HepG2 (cell line): ENCODE results near the gene RIPOR1. TPM values are rescaled to one million over a fixed set of nuclear protein-coding genes. Genes with fewer than 3 reads are reported as not detected.

ENCODE experiments used
- ARID2 ChIP-seq: sonication (generic); formaldehyde crosslinking; IDR thresholded peaks from 2 replicates; pipeline ENCODE4 v1.8.1; 2022; ENCODE audit warnings: mild to moderate bottlenecking, missing genetic modification reagents, borderline replicate concordance
- CHD4 ChIP-seq: fragments of 200-600 bp; sonication (generic); IDR thresholded peaks from 2 replicates; pipeline ENCODE4 v1.7.0; 2017; ENCODE audit warnings: mild to moderate bottlenecking, low read length, borderline replicate concordance
- DNMT1 ChIP-seq: sonication (generic); formaldehyde crosslinking; IDR thresholded peaks from 2 replicates; pipeline ENCODE4 v1.5.1; 2020; ENCODE audit warnings: mild to moderate bottlenecking, missing genetic modification reagents
- MATR3 ChIP-seq: sonication (generic); formaldehyde crosslinking; IDR thresholded peaks from 2 replicates; pipeline ENCODE4 v1.4.0; 2020; ENCODE audit warnings: missing genetic modification reagents
- RFX3 ChIP-seq: IDR thresholded peaks from 2 replicates; pipeline ENCODE4 v1.6.1; 2016; ENCODE audit warnings: missing biosample characterization, missing genetic modification reagents
- TEAD2 ChIP-seq: sonication (generic); formaldehyde crosslinking; IDR thresholded peaks from 2 replicates; pipeline ENCODE4 v1.9.0; 2021; ENCODE audit warnings: missing genetic modification reagents
- TGIF2 ChIP-seq: IDR thresholded peaks from 2 replicates; pipeline ENCODE4 v1.6.1; 2016; ENCODE audit warnings: control low read depth, missing compliant biosample characterization
- ZBTB42 ChIP-seq: sonication (generic); formaldehyde crosslinking; IDR thresholded peaks from 2 replicates; pipeline ENCODE4 v1.5.0; 2020; ENCODE audit warnings: mild to moderate bottlenecking, missing genetic modification reagents
- ZFY ChIP-seq: sonication (generic); formaldehyde crosslinking; IDR thresholded peaks from 2 replicates; pipeline ENCODE4 v1.4.0; 2020; ENCODE audit warnings: missing genetic modification reagents
- ZMYM4 ChIP-seq: sonication (generic); formaldehyde crosslinking; IDR thresholded peaks from 2 replicates; pipeline ENCODE4 v1.8.1; 2023; ENCODE audit warnings: mild to moderate bottlenecking, missing genetic modification reagents
- ZNF253 ChIP-seq: sonication (generic); formaldehyde crosslinking; IDR thresholded peaks from 2 replicates; pipeline ENCODE4 v1.8.0; 2022; ENCODE audit warnings: mild to moderate bottlenecking, missing genetic modification reagents, borderline replicate concordance
- ZNF510 ChIP-seq: sonication (generic); formaldehyde crosslinking; IDR thresholded peaks from 2 replicates; pipeline ENCODE4 v1.4.0; 2020; ENCODE audit warnings: low read depth, mild to moderate bottlenecking, missing genetic modification reagents
- ZNF546 ChIP-seq: sonication (generic); formaldehyde crosslinking; conservative IDR thresholded peaks from 2 replicates; pipeline ENCODE4 v1.8.1; 2023; ENCODE audit warnings: mild to moderate bottlenecking, missing genetic modification reagents
- ZNF570 ChIP-seq: sonication (generic); formaldehyde crosslinking; IDR thresholded peaks from 2 replicates; pipeline ENCODE4 v1.4.0; 2020; ENCODE audit warnings: mild to moderate bottlenecking, missing genetic modification reagents, borderline replicate concordance
- ZNF7 ChIP-seq: IDR thresholded peaks from 2 replicates; pipeline ENCODE4 v1.6.1; 2016; ENCODE audit warnings: missing biosample characterization, missing genetic modification reagents
- ZSCAN31 ChIP-seq: sonication (generic); formaldehyde crosslinking; IDR thresholded peaks from 2 replicates; pipeline ENCODE4 v1.5.0; 2020; ENCODE audit warnings: low read depth, mild to moderate bottlenecking, missing genetic modification reagents
- polyA plus RNA-seq, 8 experiments: library from polyadenylated mRNA; depleted of rRNA in 3 of 8; stranded (reverse) in 7 of 8; unstranded in 1 of 8; fragments of >200 nt; fragmentation: Illumina TruSeq in 4 of 8; extraction: Trizol in 4 of 8; gene quantifications; 2 replicates each; pipeline versions ENCODE4 v1.2.1 to v1.2.3, GENCODE V29; 2011 to 2016; ENCODE audit warnings: low read depth in 4 of 8, missing spikeins in 1 of 8, mixed read lengths in 1 of 8; ENCODE audit not compliant: insufficient read depth in 1 of 8
- total RNA-seq, 5 experiments: library from RNA; depleted of rRNA; stranded (reverse); fragments of >200 nt; fragmentation: Illumina TruSeq; extraction: Trizol; gene quantifications; 2 replicates each; pipeline ENCODE4 v1.2.3, GENCODE V29; 2016; ENCODE audit warnings: low read depth in 1 of 5
- TF ChIP-seq, protein P1 (sequence below): sonication (generic); formaldehyde crosslinking; IDR thresholded peaks from 2 replicates; pipeline ENCODE4 v1.8.0; 2022; ENCODE audit warnings: missing genetic modification reagents, mild to moderate bottlenecking, moderate library complexity, borderline replicate concordance
- TF ChIP-seq, protein P2 (sequence below): IDR thresholded peaks from 2 replicates; pipeline ENCODE4 v1.6.1; 2018; ENCODE audit warnings: missing genetic modification reagents
- TF ChIP-seq, protein P3 (sequence below): sonication (generic); formaldehyde crosslinking; IDR thresholded peaks from 2 replicates; pipeline ENCODE4 v1.4.0; 2020; ENCODE audit warnings: missing genetic modification reagents
- TF ChIP-seq, protein P4 (sequence below): sonication (generic); formaldehyde crosslinking; IDR thresholded peaks from 2 replicates; pipeline ENCODE4 v1.4.0; 2020; ENCODE audit warnings: missing genetic modification reagents

RIPOR1 gene
- total and polyA plus RNA-seq, 2 of the 13 experiments (the other 11 are each of a cell fraction or from before 2014, with no cell fraction given) = 4.6 to 8.1 TPM

DNA sequence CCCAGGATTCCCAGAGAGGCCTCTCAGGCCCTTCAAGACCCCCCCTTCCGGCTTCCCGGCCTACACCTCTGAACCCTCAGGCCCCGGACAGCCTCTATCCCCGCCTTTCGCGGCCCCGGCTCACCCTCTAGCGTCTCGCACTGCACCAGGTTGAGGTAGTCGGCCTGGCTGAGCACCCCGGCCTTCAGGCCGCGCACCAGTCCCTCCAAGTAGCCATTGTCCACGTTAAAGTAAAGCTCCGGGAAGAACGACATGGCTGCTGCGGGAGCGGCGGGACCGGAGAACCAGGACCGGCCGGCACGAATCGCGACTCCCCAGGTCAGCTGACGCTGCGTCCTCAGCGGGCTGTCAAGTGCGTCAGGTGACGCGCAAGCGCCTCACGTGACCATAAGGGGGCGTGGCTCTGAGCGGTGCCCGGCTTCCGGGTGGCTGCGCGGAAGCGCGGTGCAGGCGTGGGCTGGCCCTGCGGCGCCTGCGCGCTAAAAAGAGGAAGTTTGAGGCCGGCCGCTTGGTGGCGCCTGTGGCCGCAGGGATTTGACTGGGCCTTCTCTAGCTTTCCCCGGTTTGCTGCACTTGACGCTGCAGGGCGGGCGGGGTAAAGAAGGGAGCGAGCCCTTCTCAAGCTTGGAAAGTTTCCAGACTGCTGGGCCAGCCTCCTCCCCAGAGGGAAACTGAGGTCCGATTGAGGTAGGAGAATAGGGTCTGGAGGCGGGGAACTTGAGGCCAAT lies 47.6 kb upstream of the RIPOR1 start, which contains the start of gene ATP6V0D1 (continued):
- TF ChIP-seq ZNF253 (CRISPR knock-in tag) = no peak
- TF ChIP-seq, protein P1, sequence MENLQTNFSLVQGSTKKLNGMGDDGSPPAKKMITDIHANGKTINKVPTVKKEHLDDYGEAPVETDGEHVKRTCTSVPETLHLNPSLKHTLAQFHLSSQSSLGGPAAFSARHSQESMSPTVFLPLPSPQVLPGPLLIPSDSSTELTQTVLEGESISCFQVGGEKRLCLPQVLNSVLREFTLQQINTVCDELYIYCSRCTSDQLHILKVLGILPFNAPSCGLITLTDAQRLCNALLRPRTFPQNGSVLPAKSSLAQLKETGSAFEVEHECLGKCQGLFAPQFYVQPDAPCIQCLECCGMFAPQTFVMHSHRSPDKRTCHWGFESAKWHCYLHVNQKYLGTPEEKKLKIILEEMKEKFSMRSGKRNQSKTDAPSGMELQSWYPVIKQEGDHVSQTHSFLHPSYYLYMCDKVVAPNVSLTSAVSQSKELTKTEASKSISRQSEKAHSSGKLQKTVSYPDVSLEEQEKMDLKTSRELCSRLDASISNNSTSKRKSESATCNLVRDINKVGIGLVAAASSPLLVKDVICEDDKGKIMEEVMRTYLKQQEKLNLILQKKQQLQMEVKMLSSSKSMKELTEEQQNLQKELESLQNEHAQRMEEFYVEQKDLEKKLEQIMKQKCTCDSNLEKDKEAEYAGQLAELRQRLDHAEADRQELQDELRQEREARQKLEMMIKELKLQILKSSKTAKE (CRISPR knock-in tag) = no peak
- TF ChIP-seq, protein P2, sequence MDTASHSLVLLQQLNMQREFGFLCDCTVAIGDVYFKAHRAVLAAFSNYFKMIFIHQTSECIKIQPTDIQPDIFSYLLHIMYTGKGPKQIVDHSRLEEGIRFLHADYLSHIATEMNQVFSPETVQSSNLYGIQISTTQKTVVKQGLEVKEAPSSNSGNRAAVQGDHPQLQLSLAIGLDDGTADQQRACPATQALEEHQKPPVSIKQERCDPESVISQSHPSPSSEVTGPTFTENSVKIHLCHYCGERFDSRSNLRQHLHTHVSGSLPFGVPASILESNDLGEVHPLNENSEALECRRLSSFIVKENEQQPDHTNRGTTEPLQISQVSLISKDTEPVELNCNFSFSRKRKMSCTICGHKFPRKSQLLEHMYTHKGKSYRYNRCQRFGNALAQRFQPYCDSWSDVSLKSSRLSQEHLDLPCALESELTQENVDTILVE = peak; percentile 98
- TF ChIP-seq ZMYM4 (CRISPR knock-in tag) = peak; percentile 91
- TF ChIP-seq ZFY (CRISPR knock-in tag) = peak; percentile 92
- TF ChIP-seq RFX3 = no peak
- TF ChIP-seq, protein P3, sequence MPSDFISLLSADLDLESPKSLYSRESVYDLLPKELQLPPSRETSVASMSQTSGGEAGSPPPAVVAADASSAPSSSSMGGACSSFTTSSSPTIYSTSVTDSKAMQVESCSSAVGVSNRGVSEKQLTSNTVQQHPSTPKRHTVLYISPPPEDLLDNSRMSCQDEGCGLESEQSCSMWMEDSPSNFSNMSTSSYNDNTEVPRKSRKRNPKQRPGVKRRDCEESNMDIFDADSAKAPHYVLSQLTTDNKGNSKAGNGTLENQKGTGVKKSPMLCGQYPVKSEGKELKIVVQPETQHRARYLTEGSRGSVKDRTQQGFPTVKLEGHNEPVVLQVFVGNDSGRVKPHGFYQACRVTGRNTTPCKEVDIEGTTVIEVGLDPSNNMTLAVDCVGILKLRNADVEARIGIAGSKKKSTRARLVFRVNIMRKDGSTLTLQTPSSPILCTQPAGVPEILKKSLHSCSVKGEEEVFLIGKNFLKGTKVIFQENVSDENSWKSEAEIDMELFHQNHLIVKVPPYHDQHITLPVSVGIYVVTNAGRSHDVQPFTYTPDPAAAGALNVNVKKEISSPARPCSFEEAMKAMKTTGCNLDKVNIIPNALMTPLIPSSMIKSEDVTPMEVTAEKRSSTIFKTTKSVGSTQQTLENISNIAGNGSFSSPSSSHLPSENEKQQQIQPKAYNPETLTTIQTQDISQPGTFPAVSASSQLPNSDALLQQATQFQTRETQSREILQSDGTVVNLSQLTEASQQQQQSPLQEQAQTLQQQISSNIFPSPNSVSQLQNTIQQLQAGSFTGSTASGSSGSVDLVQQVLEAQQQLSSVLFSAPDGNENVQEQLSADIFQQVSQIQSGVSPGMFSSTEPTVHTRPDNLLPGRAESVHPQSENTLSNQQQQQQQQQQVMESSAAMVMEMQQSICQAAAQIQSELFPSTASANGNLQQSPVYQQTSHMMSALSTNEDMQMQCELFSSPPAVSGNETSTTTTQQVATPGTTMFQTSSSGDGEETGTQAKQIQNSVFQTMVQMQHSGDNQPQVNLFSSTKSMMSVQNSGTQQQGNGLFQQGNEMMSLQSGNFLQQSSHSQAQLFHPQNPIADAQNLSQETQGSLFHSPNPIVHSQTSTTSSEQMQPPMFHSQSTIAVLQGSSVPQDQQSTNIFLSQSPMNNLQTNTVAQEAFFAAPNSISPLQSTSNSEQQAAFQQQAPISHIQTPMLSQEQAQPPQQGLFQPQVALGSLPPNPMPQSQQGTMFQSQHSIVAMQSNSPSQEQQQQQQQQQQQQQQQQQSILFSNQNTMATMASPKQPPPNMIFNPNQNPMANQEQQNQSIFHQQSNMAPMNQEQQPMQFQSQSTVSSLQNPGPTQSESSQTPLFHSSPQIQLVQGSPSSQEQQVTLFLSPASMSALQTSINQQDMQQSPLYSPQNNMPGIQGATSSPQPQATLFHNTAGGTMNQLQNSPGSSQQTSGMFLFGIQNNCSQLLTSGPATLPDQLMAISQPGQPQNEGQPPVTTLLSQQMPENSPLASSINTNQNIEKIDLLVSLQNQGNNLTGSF (CRISPR knock-in tag) = no peak
- no peak for TF ChIP-seq CHD4
- TF ChIP-seq TEAD2 = no peak
- TF ChIP-seq DNMT1 = no peak
- TF ChIP-seq ARID2 (CRISPR knock-in tag) = peak; percentile 95
- TF ChIP-seq, protein P4, sequence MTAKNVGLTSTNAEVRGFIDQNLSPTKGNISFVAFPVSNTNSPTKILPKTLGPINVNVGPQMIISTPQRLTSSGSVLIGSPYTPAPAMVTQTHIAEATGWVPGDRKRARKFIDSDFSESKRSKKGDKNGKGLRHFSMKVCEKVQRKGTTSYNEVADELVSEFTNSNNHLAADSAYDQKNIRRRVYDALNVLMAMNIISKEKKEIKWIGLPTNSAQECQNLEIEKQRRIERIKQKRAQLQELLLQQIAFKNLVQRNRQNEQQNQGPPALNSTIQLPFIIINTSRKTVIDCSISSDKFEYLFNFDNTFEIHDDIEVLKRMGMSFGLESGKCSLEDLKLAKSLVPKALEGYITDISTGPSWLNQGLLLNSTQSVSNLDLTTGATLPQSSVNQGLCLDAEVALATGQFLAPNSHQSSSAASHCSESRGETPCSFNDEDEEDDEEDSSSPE (CRISPR knock-in tag) = peak; percentile 77
- peak; percentile 98 for TF ChIP-seq ZSCAN31 (CRISPR knock-in tag)
- peak; percentile 100 for TF ChIP-seq TGIF2 (CRISPR knock-in tag)
- no peak; the same call in none of the 2 replicates for TF ChIP-seq ZNF546
- no peak for TF ChIP-seq ZNF570 (CRISPR knock-in tag)
- no peak for TF ChIP-seq MATR3
- TF ChIP-seq ZNF7 (CRISPR knock-in tag) = no peak
- TF ChIP-seq ZBTB42 (CRISPR knock-in tag) = no peak
- TF ChIP-seq ZNF510 (CRISPR knock-in tag) = peak; percentile 74; the same call in 1 of the 2 replicates
